HG02588 (cell line): ENCODE results near the gene SLC9A5.
A peak's percentile ranks its signal among the peaks of the same experiment; 100 is the strongest.

ENCODE experiments used
- ATAC-seq: cut with Tn5 transposase; IDR thresholded peaks from one replicate; pipeline ENCODE4 v1.9.1; 2021; ENCODE audit warnings: mild to moderate bottlenecking, moderate library complexity; ENCODE audit not compliant: unreplicated experiment

Gene SLC9A5

DNA sequence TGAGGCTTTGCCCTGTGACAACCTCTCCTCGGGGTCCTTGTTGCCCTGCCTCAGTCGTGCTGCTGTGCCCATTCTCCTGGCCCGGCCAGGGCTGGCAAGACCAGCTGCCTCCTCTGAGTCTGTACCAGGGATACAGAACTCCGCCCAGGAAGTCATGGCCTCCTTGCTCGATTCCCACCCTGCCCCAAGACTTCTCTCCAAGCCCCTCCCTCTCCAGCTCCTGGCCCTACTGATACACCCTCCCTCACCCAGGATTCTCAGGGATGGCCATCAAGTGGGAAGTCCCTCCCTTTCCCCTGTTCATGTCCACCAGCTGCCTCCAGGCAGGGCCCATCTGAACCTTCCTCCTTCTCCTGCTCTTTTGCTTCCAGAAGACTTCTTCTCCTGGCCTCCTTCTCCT lies 33.1 kb upstream of the SLC9A5 start:
- ATAC-seq: no peak

DNA sequence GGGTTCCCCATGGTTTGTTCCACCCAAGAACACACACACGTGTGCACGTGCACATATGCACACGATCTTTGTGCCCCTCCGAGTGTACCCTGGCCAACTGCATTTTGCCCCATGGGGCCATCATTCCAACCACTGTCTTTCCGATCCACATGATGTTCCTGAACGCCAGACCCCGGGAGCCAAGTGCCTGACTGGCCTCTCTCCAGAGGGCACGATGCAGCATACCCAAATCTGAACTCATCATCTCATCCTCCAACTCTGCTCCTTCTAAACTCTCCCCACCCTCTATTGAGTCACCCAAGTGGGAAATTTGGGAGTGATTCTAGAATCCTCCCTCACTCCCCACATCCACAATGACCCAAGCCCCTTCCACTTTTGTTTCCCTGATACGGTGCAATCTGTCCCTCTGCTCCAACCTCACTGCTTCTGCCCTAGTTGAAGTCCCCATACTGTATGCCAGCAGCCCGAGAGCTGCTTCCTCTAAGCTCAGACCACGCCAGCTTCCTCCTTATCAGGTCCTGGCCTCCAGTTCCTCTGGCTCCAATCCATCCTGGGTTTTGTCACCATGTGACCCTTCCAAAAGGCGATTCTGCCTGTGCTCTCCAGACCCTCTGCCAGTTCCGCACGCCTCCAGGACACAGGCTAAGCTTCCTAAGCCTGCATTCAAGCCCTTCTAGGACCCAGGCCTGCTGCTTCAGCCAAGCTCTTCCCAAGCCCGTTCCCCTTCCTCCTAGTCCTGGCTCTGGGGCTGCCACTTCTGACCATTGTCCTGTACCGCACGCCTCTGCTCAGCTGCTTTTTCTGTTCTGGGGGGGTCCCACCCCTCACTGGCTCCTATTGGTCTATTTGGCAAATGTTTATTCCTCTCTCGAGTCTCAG lies 31.9 kb upstream of the SLC9A5 start:
- ATAC-seq: no peak

DNA sequence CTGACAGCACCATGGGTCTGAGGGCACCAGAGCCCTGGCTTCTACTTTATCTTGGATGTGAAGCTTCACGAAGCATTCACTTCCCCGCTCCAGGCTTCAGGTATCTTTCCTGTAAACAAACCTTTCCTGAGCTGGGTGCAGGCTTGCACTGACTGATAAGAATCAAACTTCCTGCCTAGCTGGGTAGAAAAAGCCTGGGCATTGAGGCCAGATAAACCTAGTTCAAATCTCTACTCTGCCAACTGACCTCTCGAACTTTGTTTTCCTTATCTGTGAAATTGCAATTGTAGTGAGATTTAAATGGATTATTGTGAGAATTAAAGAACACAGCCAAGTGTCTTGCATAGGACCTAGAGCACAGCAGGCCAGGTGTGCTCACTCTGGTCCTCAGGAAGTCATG lies 24.8 kb upstream of the SLC9A5 start:
- ATAC-seq: no peak

DNA sequence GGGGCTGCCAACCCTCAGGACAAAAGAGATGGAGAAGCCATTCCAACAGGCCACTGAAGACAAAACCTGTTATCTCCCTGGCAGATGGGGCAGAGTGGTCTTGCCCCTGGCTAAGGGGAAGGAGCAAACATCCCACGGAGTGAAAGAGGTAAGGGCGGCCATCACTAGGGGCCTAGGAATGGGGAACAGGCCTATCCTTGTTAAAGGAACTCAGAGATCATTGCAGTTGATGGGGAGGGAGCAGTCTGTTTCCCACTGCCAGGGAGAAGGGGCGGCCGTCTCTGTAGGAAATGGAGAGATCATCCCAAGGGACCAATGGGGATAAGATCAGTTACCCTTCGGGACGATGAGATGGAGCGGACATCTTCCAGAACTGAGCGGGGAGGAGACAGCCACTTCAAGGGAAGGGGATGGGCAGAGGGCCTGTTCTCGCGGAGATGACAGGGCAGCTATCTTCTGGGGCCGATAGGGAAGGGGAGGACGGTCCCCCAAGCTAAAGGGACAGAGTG lies 22.4 kb upstream of the SLC9A5 start:
- ATAC-seq: no peak

DNA sequence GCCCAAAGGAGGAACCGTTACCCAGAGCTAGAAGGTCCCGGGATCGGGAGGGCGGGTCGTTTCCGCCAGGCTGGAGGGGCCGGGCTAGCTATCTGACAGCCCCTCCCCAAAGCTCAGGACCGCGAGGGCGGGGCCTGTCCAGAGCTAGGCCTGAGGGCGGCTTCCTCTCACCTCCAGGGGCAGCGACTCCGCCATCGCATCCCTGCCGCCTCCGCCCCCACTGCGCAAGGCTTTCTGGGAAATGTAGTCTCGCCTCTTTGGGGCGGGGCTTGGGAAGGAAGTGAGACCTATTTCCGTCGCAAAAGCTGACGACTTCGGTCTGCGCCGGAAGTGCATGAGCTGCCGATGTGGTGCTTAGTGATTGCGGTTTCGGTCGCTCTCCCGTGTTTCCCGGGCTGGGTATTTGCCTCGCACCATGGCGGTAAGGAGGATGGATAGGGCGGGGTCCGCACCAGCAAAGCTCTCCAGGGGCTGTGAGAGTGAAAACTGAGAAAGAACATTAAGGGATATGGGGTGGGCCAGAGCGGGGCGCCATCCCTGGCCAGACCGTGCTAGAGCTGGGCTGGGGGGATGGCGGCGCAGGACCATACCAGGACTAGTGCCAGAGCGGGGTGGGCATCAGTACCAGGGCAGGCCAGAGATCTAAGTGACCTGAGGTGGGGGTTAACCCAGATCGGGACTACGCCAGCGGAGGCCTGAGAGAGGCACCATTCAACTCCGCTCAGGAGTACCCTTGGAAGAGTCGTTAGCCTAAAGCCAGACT lies 21.8 kb upstream of the SLC9A5 start, which contains the start of gene TMEM208:
TMEM208 (plus strand) TSS at position 327 of the 763 bp plus-strand sequence; CDS start at position 416, 89 bp downstream.
- ATAC-seq: peak; percentile 89

DNA sequence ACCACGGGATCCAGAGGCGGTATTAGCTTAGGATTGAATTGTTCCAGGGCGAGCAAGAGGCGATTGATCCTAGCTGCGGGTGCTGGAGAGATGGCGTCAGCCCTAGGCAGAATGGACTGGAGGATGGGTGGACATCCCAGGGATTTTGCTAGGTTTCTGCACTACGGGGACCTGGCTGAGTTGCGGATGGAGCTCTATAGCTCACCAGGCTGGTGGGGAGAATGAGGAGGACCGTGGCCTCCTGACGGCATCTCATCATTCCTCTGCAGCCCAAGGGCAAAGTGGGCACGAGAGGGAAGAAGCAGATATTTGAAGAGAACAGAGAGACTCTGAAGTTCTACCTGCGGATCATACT lies 21.2 kb upstream of the SLC9A5 start:
- ATAC-seq: no peak

DNA sequence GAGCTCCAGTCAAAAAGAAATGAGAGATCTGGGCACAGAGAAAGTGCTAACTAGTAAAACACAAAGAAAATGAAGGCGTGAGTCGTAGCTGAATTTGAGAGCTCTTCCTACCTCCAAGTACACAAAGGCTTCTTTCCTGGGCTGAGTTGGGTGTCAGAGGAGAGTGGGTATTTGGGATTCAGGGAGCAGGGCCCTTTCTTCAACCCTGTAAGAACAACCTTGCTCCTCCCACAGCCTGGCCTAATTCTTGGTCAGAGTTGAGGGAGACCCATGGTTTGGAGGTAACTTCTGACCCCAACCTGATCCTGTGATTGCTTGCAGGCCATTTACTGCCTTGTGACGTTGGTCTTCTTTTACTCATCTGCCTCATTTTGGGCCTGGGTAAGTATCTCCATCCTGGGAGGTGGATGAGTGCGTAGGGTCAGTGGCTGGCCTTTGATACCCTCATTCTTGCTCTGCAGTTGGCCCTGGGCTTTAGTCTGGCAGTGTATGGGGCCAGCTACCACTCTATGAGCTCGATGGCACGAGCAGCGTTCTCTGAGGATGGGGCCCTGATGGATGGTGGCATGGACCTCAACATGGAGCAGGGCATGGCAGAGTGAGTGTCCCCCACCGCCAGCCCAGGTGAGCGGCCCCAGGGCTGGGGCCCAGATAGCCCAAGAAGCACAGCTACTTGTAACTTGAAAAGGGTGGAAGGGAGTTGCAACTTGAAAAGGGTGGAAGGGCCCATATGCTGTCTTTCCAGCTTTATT lies 20.6 kb upstream of the SLC9A5 start:
- no peak for ATAC-seq

DNA sequence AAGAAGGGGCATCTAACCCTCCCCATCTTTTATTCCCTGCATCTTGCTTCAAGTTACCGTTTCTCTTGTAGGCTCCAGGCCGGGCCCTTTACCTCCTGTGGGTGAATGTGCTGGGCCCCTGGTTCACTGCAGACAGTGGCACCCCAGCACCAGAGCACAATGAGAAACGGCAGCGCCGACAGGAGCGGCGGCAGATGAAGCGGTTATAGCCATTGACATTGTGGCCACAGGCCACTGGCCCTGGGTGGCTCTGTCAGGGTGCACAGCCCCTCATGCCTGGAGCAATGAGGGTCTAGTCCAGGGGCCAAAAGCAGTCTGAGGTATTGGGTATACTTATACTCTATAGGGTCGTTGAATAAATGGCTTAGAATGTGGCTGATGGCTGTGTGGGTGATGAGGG lies 19.9 kb upstream of the SLC9A5 start:
- ATAC-seq: no peak

DNA sequence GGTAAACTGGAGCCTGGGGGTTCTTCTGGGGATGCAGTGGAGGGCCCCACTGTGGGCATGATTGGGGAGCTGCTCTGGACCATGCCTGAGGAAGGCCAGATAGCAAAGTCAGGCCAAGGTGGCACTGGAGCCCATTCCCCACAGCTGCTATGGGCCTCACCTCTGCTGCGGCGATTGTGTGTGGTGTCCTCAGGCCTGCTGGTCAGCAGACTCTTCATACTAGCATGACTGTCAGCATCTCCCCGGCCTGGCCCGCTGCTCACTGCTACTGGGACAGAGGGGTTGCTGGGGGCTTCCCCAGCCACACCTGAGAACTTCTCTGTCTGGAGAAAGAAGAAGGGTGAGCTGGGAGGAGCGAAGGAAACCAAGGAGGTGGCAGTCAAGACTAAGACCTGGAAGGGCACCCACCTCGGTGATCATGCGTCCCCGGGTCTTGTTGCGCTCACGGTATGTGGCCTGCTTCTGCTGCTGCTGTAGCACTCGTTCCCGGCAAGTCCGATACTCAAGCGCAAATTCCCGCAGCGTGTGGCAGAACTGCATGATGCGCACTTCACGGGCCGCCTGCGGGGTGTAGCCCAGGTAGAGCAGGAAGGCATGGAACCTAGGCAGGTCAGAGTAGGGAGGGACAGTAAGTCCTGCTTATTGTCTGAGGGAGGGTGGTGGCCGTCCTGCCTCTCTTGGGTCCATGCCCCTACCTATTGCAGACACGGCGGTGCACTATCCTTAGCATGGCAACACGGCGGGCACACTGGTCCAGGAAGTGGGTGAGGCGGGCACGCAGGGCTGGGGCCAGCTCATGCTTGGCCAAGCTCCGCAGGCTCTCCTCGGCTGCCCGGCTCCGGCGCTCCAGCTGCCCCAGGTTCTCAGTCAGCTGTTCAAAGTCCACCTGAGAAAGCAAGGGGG lies 18.6 kb upstream of the SLC9A5 start:
- no peak for ATAC-seq

DNA sequence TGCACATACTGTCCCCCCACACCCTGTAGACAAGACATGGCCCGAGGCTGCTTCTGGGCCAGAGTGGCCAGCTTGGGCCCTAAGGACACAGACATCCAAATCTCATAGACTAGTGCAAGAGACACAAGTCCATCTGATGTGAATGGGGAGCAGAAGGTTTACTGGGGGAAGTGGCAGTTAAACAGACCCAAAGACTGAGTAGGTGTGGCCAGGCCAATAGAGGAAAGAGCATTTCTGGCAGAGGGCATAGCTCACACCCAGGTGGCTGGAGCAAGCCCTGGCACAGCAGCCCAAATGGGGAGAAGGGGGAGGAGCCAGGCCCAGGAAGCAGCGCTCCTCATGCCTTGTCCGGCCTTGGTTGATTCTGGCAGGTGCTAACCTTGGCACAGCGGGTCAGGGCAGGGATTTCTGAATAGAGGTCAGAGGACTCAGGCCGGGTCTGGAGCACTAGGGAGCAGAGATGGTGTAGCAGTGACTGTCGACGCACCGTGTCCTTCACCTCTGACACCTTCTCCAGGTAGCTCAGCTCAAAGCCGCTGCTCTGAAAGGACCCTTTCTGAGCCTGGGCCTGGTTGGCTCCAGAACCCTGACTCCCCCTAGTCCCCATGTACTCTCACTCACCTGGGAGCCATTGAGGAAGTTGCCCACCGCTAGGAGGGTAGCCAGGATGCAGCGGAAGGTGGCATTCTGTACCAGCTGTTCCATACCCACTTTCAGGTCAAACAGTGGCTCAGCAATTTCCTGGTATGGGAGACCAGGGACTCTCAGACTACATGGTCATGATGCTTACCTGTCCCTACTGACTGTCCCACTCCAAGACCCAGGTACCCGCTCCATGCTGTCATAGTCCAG lies 17.7 kb upstream of the SLC9A5 start:
- ATAC-seq: no peak

DNA sequence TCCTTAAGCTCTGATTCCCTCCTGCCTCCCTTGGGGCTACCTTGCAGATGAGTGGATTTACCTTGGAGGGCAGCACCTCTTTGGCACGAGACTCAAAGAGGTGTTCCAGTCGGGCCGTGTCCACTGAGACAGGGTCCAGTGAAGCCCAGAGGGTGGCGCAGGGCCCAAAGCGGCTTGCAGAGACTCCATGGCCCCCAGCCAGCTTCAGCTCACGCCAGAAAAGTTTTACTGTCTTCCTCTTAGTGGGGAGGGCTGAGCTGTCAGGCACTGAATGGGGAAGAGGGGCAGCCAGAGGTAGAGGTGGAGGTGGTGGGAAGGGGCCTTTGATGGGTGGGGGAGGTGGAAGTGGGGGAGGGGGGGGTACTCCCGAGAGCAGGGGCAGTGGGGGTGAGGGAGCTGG lies 15.2 kb upstream of the SLC9A5 start:
- ATAC-seq: no peak

DNA sequence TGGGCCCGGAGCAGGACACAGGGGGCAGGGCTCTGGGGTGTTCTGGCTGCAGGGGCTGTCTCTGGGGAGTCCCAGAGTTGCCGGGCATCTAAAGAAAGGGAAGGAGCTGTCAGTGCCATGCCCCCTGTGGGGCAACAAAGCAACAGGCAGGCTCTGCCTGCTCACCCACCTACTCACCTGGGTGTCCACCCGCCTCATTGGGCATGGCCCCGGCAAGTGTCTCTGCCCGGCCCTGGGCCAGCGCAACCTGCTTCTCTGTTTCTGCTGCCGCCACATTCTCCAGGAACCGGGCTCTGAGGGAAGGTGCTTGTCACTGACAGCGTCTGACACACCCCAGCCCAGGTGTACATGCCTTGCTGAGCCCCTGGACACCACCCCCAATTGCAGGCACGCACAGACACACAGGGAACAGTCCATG lies 14.6 kb upstream of the SLC9A5 start:
- no peak for ATAC-seq

DNA sequence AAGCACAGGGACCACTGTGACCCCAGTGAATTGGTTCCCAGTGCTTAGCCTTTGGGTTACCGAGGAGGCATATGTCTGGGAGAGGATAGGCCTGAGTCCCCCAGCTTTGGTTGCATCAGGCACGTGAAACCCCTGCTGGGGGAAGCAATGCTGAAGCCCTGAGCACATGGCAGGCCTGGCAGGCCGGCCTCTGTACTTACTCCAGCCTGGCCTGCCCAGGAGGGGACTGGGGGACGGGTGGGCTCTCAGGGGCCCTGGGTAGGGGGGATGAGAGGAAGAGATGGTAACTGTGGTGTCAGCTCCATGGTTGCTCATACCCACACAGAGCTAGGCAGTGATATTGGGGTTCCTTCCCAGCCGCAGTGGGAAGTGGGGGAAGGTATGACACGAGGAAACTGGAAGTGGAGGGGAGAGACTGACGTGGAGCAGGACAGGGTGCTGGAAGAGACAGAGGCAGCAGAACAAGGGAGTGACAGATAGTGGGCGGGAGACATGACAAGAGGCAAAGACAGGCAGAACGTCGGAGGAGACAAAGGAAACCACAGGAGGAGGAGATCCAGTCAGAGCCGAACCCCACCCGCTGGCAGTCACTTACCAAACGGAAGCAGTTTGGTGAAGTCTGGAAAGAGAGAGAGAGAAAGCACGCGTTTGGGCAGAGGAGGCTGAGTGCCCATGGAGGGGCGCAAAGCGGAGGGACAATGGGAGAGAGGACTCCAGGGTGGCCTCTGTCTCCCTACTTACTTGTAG lies 12.8 kb upstream of the SLC9A5 start:
- ATAC-seq: no peak

DNA sequence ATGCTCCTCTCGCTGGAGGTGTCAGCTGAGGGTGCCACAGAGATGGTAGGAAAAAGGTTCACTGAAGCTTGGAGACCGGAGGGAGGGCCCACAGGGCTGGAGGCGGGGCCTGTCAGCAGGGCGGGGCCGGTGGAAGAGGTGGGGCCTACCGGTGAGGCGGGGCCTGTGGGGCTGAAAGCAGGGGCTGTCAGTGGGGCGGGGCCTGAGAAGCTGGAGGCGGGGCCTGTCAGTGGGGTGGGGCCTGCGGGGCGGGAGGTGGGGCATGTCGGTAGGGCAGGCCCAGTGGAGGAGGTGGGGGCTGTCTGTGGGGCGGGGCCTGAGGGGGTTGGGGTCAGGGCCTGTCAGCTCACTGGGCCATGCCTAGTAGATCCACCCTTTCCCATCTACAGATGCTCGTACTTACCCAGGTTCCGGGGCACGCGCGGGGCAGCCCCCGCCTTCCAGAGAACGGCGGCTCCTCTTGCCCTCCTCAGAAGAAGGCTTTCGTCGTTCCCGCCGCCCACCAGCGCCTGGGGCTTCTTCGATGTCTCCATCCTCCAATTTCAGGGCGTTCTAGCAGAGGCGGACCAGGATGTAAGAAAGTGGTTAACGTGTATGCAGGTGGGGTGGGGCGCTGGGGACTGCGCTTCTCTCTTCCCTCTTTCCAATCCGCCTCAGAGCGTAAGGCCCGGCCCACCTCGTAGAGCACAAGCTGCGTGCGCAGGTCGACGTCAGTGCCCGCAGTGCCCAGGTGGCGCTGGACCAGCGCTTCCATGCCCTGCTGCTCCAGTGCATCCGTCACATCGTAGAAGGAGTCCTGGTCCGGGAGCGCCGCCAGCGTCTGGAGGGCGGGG lies 12.0 kb upstream of the SLC9A5 start:
- no peak for ATAC-seq

DNA sequence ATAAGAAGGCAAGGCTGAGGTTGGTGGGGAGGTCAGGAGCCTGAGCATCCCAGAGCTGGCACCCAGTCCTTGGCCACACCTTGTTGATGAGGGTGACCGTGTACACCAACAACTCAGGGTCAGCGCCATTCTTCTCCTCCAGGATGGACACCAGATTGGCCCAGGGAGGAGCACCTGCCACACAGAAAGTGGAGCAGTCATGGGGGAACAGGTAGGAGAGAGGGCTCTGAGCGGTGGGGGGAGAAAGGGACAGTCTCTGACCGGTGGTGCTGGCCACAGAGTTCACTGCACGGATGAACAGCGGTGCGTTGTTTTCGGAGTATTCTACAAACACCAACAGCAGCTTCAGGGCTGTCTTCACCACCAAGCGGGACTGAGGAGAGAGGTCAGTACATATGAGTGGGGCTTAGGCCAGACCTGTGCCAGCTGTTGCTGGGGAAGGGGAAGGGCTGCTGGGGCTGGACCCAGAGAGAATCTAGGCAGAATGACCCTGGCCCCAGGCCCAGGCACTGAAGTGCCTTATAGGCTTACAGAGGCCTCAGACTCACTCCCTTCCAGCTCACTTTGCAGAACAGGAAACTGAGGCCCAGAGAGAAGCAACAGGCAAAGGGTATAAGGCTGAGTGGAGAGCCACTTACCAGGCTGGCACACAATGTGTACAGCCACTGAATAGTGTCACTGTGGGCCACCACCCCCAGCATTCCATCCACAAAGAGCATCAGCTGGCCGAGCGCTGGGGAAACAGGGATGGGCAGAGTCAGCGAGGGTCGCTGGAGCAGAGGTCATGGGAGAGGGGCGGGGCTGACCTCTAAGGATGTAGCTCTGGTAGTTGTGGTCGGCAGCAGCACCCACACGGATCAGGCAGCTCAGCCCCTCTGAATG lies 11.1 kb upstream of the SLC9A5 start:
- no peak for ATAC-seq

DNA sequence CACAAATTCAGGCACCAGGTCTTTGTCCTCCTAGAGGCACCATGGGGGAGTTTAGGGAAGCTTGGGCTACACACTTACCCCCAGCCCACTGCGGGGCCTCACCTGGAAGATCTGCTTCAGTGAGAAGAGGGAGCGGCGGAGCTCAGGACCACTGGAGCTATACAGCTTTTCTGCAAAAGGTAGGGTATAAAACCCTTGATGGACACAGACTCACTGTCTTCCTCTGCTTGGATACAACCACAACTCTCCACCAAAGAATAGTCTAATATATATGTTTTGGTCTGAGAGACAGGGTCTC lies 10.6 kb upstream of the SLC9A5 start:
- ATAC-seq: no peak
